SK-N-MC (cell line): ENCODE results near the gene BMP6.

Experiments used
- DNase-seq: peaks from one replicate; pipeline ENCODE4 v3.0.0-alpha.2; 2011; ENCODE audit warnings: low read depth, low spot score
- H3K27ac ChIP-seq: fragments of 200-600 bp; sonication (generic); 2 replicates; pipeline ENCODE4 v1.5.1; 2016; ENCODE audit warnings: mixed run types
- H3K36me3 ChIP-seq: fragments of 200-600 bp; sonication (generic); 2 replicates; pipeline ENCODE4 v1.6.1; 2017; ENCODE audit warnings: antibody characterized with exemption, low read length, mixed read lengths; ENCODE audit not compliant: insufficient read depth
- H3K4me3 ChIP-seq: fragments of 200-600 bp; sonication (generic); 2 replicates; pipeline ENCODE4 v1.5.1; 2016
- H3K9ac ChIP-seq: fragments of 200-600 bp; sonication (generic); 2 replicates; pipeline ENCODE4 v1.8.0; 2017; ENCODE audit warnings: mixed run types, mixed read lengths; ENCODE audit not compliant: insufficient read length
- H3K9me3 ChIP-seq: fragments of 200-600 bp; sonication (generic); 2 replicates; pipeline ENCODE4 v1.6.1; 2017; ENCODE audit warnings: low read depth, mild to moderate bottlenecking, antibody characterized with exemption, low read length, moderate library complexity, mixed read lengths
- EZH2 ChIP-seq: fragments of 200-600 bp; sonication (generic); IDR thresholded peaks from one replicate; pipeline ENCODE4 v1.6.1; 2017; ENCODE audit warnings: antibody characterized with exemption
- FOXP2 ChIP-seq: optimal IDR thresholded peaks from 2 replicates; pipeline ENCODE3; 2011; ENCODE audit warnings: mild to moderate bottlenecking, moderate library complexity; ENCODE audit not compliant: insufficient read depth; ENCODE audit errors: extremely low read length, control extremely low read depth
- POLR2AphosphoS5 ChIP-seq: IDR thresholded peaks from 2 replicates; pipeline ENCODE4 v1.6.1; 2012; ENCODE audit warnings: mild to moderate bottlenecking, low read depth, low read length, borderline replicate concordance

Gene BMP6

GRCh38 chr6:7879980-7880717 is 154.2 kb downstream of the BMP6 start:
- H3K9me3 ChIP-seq = no peaks in the 10 kb centered on the region
- TF ChIP-seq FOXP2 (no peak), POLR2AphosphoS5 (no peak), EZH2 (no peak)
- H3K9ac ChIP-seq = no peak overlapping the region
- DNase-seq = no peak
- H3K27ac ChIP-seq = no peak overlapping the region
- no peak overlapping the region for H3K4me3 ChIP-seq
- H3K36me3 ChIP-seq = peaks cover 59% of the 10 kb centered on the region

DNA sequence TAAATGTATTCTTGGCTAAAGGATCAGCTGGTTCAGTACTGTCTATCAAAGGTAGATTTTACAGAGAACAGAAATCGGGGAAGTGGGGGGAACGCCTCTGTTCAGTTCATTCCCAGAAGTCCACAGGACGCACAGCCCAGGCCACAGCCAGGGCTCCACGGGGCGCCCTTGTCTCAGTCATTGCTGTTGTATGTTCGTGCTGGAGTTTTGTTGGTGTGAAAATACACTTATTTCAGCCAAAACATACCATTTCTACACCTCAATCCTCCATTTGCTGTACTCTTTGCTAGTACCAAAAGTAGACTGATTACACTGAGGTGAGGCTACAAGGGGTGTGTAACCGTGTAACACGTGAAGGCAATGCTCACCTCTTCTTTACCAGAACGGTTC is 154.8 kb downstream of the BMP6 start:
- Histone ChIP-seq H3K9me3 (no peaks in the 10 kb centered on the region), H3K27ac (no peak overlapping the region), H3K4me3 (no peak overlapping the region), H3K9ac (no peak overlapping the region), H3K36me3 (peaks cover 65% of the 10 kb centered on the region)
- TF ChIP-seq POLR2AphosphoS5 (no peak), EZH2 (no peak), FOXP2 (no peak)
- DNase-seq = no peak

GRCh38 chr6:7881765-7882500 is 156.0 kb downstream of the BMP6 start:
- no peak for DNase-seq
- no peak overlapping the region for H3K4me3 ChIP-seq
- no peak overlapping the region for H3K9ac ChIP-seq
- no peak overlapping the region for H3K27ac ChIP-seq
- TF ChIP-seq FOXP2 (no peak), POLR2AphosphoS5 (no peak), EZH2 (no peak)
- H3K9me3 ChIP-seq = no peaks in the 10 kb centered on the region
- peaks cover 77% of the 10 kb centered on the region for H3K36me3 ChIP-seq

DNA sequence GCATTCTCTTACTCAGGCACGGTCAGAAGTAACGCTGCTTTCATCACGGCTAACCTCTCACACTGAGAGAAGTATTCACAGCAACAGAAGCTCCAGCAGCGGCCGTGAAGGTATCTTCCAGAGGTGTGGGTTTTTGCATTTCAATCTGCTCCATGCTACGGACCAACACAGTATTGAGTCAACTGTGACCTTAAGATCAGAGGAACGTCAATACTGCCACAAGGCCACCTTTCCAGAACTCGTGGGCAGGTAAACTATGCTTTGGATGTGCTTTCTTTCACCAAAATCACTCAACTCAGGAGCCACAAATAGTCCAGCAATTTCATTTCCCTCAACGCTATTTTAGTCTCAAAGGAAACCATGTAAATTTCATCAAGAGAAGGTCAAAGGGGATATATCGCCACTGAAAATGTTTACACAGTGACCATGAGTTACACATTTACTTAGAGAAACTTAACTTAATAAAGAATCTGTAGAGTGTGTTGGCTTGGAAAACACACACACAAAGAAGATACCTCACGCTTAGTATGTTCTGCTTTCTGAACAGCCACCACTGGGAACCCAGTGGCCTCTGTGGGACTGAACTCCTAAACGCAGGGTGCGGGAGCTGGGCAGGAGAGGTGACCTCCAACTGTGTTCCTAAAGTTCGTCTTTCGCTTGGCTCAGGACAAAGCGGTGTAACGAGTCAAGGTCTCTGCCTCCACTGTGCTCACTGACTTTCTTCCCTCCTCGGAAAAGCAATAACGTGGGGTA is 156.8 kb downstream of the BMP6 start:
- DNase-seq = no peak
- Histone ChIP-seq H3K4me3 (no peak overlapping the region), H3K9ac (no peak overlapping the region), H3K27ac (no peak overlapping the region), H3K36me3 (peaks cover 85% of the 10 kb centered on the region), H3K9me3 (no peaks in the 10 kb centered on the region)
- TF ChIP-seq POLR2AphosphoS5 = no peak
- no peak for TF ChIP-seq FOXP2
- TF ChIP-seq EZH2 = no peak

DNA sequence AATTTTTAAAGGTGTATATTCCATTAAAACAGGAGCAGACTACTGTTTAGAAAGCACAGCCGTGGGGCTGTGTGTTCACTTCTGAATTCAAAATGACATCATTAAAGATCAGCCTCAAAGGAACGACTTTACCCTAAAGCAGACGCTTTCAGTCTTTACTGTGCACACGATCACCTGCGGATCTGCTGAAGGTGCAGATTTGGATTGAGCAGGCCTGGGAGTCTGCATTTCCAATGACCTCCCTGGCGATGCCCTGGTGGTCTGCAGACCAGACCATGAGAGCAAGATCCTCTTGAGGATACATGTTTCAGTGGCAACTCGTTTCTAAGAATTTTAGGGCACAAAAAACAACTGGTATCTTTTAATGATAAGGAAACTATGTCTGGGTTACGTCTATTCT is 157.5 kb downstream of the BMP6 start:
- Histone ChIP-seq H3K36me3 (peaks cover 92% of the 10 kb centered on the region), H3K9me3 (no peaks in the 10 kb centered on the region), H3K27ac (no peak overlapping the region), H3K4me3 (no peak overlapping the region), H3K9ac (no peak overlapping the region)
- DNase-seq = no peak
- TF ChIP-seq FOXP2 (no peak), POLR2AphosphoS5 (no peak), EZH2 (no peak)

- H3K27ac ChIP-seq = no peak overlapping the region
- H3K9ac ChIP-seq = no peak overlapping the region
- TF ChIP-seq EZH2 (no peak), POLR2AphosphoS5 (no peak), FOXP2 (no peak)
- DNase-seq = no peak
- H3K9me3 ChIP-seq = no peaks in the 10 kb centered on the region
- peaks cover 94% of the 10 kb centered on the region for H3K36me3 ChIP-seq
- no peak overlapping the region for H3K4me3 ChIP-seq
These were observed 160.2 kb downstream of the BMP6 start for GRCh38 chr6:7886132-7886531.

DNA sequence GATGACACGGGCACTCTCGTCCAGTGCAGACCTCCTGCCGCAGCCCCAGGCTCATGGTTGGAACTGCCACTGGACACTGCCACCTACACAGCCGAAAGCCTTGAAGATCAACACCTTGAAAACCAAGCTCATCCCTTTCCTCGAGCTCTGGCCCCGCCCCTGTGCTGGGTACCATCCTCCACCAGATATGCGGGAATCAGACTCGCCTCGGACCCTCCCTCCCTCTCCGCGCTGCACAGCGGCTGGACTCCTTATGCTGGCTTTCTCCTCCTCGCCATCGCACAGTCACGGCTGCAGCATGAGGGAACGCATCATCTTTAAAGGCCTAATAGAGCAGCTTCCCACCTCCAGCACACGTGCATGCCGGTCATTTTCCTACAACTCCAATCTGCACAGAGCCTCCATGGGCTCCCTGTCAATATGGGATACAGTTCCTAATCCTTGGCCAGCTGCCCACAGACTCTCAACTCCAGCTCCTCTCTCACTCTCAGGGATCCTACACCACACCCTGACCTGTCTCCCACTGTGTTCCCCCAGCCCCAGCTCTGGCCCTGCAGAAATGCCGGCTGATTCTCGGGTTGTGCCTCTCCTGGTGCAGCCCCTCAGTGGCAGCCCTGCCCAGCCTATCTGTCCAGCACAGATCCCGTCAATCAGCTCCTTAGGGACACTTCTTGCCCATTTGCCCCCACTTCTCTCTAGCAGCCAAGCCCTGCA is 161.5 kb downstream of the BMP6 start:
- TF ChIP-seq EZH2 = no peak
- TF ChIP-seq POLR2AphosphoS5 = no peak
- no peak for TF ChIP-seq FOXP2
- peaks cover 96% of the 10 kb centered on the region for H3K36me3 ChIP-seq
- H3K27ac ChIP-seq = no peak overlapping the region
- no peaks in the 10 kb centered on the region for H3K9me3 ChIP-seq
- no peak overlapping the region for H3K9ac ChIP-seq
- no peak overlapping the region for H3K4me3 ChIP-seq
- DNase-seq = no peak
